GM23338 (cell line): ENCODE data around the gene TPCN2. TPM values are rescaled to one million over a fixed set of nuclear protein-coding genes. Genes with fewer than 3 reads are reported as not detected.

Source experiments
- ATAC-seq: fragments of 200-7000 bp; cut with Tn5 transposase; 3 replicates; pipeline ENCODE4 v1.9.1; 2020
- DNase-seq: peaks from one replicate; pipeline ENCODE4 v3.0.0-alpha.2; 2015; ENCODE audit warnings: low spot score
- H2AFZ ChIP-seq: fragments of 200-600 bp; sonication (generic); 2 replicates; pipeline ENCODE4 v1.8.0; 2016; ENCODE audit warnings: antibody characterized with exemption, mild to moderate bottlenecking, moderate library complexity
- H3F3A ChIP-seq: fragments of 200-600 bp; sonication (generic); replicated peaks from 2 replicates; pipeline ENCODE4 v1.8.0; 2017; ENCODE audit warnings: antibody characterized with exemption, mixed run types, low read depth
- H3K27ac ChIP-seq: fragments of 200-600 bp; sonication (generic); 2 replicates; pipeline ENCODE4 v1.6.1; 2016; ENCODE audit warnings: low read depth
- H3K27me3 ChIP-seq: fragments of 200-600 bp; sonication (generic); 2 replicates; pipeline ENCODE4 v1.8.0; 2016; ENCODE audit warnings: mild to moderate bottlenecking, mixed run types, moderate library complexity; ENCODE audit not compliant: insufficient read depth
- H3K36me3 ChIP-seq: fragments of 200-600 bp; sonication (generic); 2 replicates; pipeline ENCODE4 v1.8.0; 2016; ENCODE audit warnings: mild to moderate bottlenecking; ENCODE audit not compliant: insufficient read depth
- H3K4me1 ChIP-seq: fragments of 200-600 bp; sonication (generic); 2 replicates; pipeline ENCODE4 v1.8.0; 2016; ENCODE audit warnings: mild to moderate bottlenecking, moderate library complexity; ENCODE audit not compliant: insufficient read depth
- H3K4me2 ChIP-seq: fragments of 200-600 bp; sonication (generic); 2 replicates; pipeline ENCODE4 v1.7.1; 2017; ENCODE audit warnings: mixed run types
- H3K4me3 ChIP-seq: fragments of 200-600 bp; sonication (generic); 2 replicates; pipeline ENCODE4 v1.6.1; 2016; ENCODE audit warnings: mixed run types
- H3K79me2 ChIP-seq: fragments of 200-600 bp; sonication (generic); replicated peaks from 2 replicates; pipeline ENCODE4 v1.8.0; 2017; ENCODE audit warnings: mild to moderate bottlenecking; ENCODE audit not compliant: insufficient read depth
- H3K9me2 ChIP-seq: fragments of 200-600 bp; sonication (generic); 2 replicates; pipeline ENCODE4 v1.8.0; 2017; ENCODE audit not compliant: insufficient read depth
- H4K20me1 ChIP-seq: fragments of 200-600 bp; sonication (generic); replicated peaks from 2 replicates; pipeline ENCODE4 v1.8.0; 2017; ENCODE audit warnings: mild to moderate bottlenecking; ENCODE audit not compliant: insufficient read depth
- H3K27ac Mint-ChIP-seq: 2 replicates; pipeline ENCODE4 v1.8.0; 2020; ENCODE audit warnings: inconsistent platforms, mild to moderate bottlenecking, moderate library complexity, mixed read lengths
- H3K27me3 Mint-ChIP-seq: 3 replicates; pipeline ENCODE4 v1.8.0; 2022; ENCODE audit warnings: low read depth, mild to moderate bottlenecking, moderate library complexity, mixed read lengths, inconsistent platforms; ENCODE audit not compliant: insufficient read depth, poor library complexity
- H3K36me3 Mint-ChIP-seq: 3 replicates; pipeline ENCODE4 v1.8.0; 2021; ENCODE audit warnings: low read depth, mild to moderate bottlenecking, inconsistent platforms, moderate library complexity, mixed read lengths
- H3K4me1 Mint-ChIP-seq: 3 replicates; pipeline ENCODE4 v1.8.0; 2020; ENCODE audit warnings: mild to moderate bottlenecking, inconsistent platforms, mixed read lengths
- H3K4me3 Mint-ChIP-seq: 3 replicates; pipeline ENCODE4 v1.8.0; 2021; ENCODE audit warnings: moderate library complexity, mild to moderate bottlenecking, inconsistent platforms, mixed read lengths
- H3K9me3 Mint-ChIP-seq: 3 replicates; pipeline ENCODE4 v1.8.0; 2020; ENCODE audit warnings: moderate library complexity, mild to moderate bottlenecking, inconsistent platforms, mixed read lengths
- CREB1 ChIP-seq: fragments of 250-450 bp; sonication (Bioruptor Pico); IDR thresholded peaks from 2 replicates; pipeline ENCODE4 v1.5.0; 2020; ENCODE audit warnings: low read depth, mild to moderate bottlenecking, moderate library complexity
- EZH2 ChIP-seq: fragments of 200-600 bp; sonication (generic); IDR thresholded peaks from one replicate; pipeline ENCODE4 v1.8.0; 2017; ENCODE audit warnings: antibody characterized with exemption, mild to moderate bottlenecking, low read depth; ENCODE audit not compliant: unreplicated experiment
- EZH2phosphoT487 ChIP-seq: fragments of 200-600 bp; sonication (generic); IDR thresholded peaks from one replicate; pipeline ENCODE4 v1.8.1; 2018; ENCODE audit warnings: antibody characterized with exemption; ENCODE audit not compliant: unreplicated experiment
- JUNB ChIP-seq: IDR thresholded peaks from one replicate; pipeline ENCODE4 v1.6.1; 2016; ENCODE audit warnings: antibody characterized with exemption; ENCODE audit not compliant: unreplicated experiment
- NANOG ChIP-seq: IDR thresholded peaks from 2 replicates; pipeline ENCODE4 v1.6.1; 2016; ENCODE audit warnings: antibody characterized with exemption, borderline replicate concordance
- POLR2AphosphoS5 ChIP-seq: IDR thresholded peaks from 2 replicates; pipeline ENCODE4 v1.6.1; 2016; ENCODE audit warnings: antibody characterized with exemption, low read depth
- STAT1 ChIP-seq: IDR thresholded peaks from one replicate; pipeline ENCODE4 v1.6.1; 2016; ENCODE audit warnings: antibody characterized with exemption; ENCODE audit not compliant: unreplicated experiment
- ZNF331 ChIP-seq: fragments of 250-450 bp; sonication (Bioruptor Pico); IDR thresholded peaks from 2 replicates; pipeline ENCODE4 v1.5.0; 2020; ENCODE audit warnings: low read depth, mild to moderate bottlenecking, moderate library complexity
- polyA plus RNA-seq: library from polyadenylated mRNA; unstranded; fragments of >200 nt; fragmentation: Nextera tagmentation; extraction: Ambion mirVana; gene quantifications from 2 replicates; pipeline ENCODE4 v1.2.1, GENCODE V29; 2016
- total RNA-seq: library from RNA; depleted of rRNA; stranded (reverse); fragments of >200 nt; shearing (Covaris generic); gene quantifications from 2 replicates; pipeline ENCODE4 v1.2.3, GENCODE V29; 2014
- TF ChIP-seq, protein P1 (sequence below): fragments of 250-450 bp; sonication (Bioruptor Pico); IDR thresholded peaks from 2 replicates; pipeline ENCODE4 v1.5.0; 2020; ENCODE audit warnings: mild to moderate bottlenecking, moderate library complexity
- TF ChIP-seq, protein P2 (sequence below): IDR thresholded peaks from 2 replicates; pipeline ENCODE4 v1.6.1; 2016; ENCODE audit warnings: antibody characterized with exemption
- TF ChIP-seq, protein P3 (sequence below): IDR thresholded peaks from one replicate; pipeline ENCODE4 v1.6.1; 2018; ENCODE audit warnings: antibody characterized with exemption; ENCODE audit not compliant: unreplicated experiment

TPCN2 gene
- total and polyA plus RNA-seq, 2 experiments from 2014 or later = 5.8 to 14.7 TPM

DNA sequence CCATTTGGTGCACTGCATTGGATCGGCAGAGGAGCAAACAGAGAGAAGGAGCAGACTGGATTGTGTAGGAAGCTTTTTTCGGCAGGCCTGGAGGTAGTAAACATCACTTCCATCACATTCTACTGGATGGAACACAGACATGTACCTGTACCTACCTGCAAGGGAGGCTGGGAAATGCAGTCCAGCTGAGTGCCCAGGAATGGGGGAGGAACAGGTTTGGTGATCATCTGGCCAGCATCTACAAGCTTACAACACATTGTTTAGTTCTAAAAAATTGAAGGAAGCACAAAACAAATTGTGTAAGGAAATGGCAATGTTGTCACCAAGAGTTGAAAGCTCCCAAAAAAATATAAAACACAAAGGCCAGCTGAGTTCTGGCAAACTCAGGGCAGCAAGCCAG, 126.1 kb downstream of the TPCN2 start (continued):
- TF ChIP-seq, protein P1, sequence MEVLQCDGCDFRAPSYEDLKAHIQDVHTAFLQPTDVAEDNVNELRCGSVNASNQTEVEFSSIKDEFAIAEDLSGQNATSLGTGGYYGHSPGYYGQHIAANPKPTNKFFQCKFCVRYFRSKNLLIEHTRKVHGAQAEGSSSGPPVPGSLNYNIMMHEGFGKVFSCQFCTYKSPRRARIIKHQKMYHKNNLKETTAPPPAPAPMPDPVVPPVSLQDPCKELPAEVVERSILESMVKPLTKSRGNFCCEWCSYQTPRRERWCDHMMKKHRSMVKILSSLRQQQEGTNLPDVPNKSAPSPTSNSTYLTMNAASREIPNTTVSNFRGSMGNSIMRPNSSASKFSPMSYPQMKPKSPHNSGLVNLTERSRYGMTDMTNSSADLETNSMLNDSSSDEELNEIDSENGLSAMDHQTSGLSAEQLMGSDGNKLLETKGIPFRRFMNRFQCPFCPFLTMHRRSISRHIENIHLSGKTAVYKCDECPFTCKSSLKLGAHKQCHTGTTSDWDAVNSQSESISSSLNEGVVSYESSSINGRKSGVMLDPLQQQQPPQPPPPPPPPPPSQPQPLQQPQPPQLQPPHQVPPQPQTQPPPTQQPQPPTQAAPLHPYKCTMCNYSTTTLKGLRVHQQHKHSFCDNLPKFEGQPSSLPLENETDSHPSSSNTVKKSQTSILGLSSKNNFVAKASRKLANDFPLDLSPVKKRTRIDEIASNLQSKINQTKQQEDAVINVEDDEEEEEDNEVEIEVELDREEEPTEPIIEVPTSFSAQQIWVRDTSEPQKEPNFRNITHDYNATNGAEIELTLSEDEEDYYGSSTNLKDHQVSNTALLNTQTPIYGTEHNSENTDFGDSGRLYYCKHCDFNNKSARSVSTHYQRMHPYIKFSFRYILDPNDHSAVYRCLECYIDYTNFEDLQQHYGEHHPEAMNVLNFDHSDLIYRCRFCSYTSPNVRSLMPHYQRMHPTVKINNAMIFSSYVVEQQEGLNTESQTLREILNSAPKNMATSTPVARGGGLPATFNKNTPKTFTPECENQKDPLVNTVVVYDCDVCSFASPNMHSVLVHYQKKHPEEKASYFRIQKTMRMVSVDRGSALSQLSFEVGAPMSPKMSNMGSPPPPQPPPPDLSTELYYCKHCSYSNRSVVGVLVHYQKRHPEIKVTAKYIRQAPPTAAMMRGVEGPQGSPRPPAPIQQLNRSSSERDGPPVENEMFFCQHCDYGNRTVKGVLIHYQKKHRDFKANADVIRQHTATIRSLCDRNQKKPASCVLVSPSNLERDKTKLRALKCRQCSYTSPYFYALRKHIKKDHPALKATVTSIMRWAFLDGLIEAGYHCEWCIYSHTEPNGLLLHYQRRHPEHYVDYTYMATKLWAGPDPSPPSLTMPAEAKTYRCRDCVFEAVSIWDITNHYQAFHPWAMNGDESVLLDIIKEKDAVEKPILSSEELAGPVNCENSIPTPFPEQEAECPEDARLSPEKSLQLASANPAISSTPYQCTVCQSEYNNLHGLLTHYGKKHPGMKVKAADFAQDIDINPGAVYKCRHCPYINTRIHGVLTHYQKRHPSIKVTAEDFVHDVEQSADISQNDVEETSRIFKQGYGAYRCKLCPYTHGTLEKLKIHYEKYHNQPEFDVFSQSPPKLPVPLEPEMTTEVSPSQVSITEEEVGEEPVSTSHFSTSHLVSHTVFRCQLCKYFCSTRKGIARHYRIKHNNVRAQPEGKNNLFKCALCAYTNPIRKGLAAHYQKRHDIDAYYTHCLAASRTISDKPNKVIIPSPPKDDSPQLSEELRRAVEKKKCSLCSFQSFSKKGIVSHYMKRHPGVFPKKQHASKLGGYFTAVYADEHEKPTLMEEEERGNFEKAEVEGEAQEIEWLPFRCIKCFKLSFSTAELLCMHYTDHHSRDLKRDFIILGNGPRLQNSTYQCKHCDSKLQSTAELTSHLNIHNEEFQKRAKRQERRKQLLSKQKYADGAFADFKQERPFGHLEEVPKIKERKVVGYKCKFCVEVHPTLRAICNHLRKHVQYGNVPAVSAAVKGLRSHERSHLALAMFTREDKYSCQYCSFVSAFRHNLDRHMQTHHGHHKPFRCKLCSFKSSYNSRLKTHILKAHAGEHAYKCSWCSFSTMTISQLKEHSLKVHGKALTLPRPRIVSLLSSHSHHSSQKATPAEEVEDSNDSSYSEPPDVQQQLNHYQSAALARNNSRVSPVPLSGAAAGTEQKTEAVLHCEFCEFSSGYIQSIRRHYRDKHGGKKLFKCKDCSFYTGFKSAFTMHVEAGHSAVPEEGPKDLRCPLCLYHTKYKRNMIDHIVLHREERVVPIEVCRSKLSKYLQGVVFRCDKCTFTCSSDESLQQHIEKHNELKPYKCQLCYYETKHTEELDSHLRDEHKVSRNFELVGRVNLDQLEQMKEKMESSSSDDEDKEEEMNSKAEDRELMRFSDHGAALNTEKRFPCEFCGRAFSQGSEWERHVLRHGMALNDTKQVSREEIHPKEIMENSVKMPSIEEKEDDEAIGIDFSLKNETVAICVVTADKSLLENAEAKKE = no peak
- TF ChIP-seq ZNF331 (CRISPR knock-in tag) = no peak

GRCh38 chr11:69178819-69179482, 130.2 kb downstream of the TPCN2 start:
- Histone ChIP-seq H3K27me3 (no peaks in the 10 kb centered on the region), H3K79me2 (no peaks in the 10 kb centered on the region), H3K4me2 (no peak overlapping the region), H4K20me1 (no peaks in the 10 kb centered on the region), H3K36me3 (no peaks in the 10 kb centered on the region), H3K9me2 (no peaks in the 10 kb centered on the region; the same call in 1 of the 2 replicates), H2AFZ (no peak overlapping the region), H3K4me1 (no peaks in the 10 kb centered on the region), H3F3A (no peaks in the 10 kb centered on the region), H3K4me3 (no peak overlapping the region), H3K27ac (no peak overlapping the region)
- DNase-seq = no peak
- Mint-ChIP-seq H3K36me3 (no peaks in the 10 kb centered on the region), H3K27me3 (peaks cover 4% of the 10 kb centered on the region), H3K9me3 (peaks cover 8% of the 10 kb centered on the region; the same call in 2 of the 3 replicates), H3K4me3 (no peak overlapping the region), H3K27ac (no peak overlapping the region), H3K4me1 (peaks cover 4% of the 10 kb centered on the region; the same call in 2 of the 3 replicates)
- TF ChIP-seq EZH2 (no peak), POLR2AphosphoS5 (no peak), STAT1 (no peak), JUNB (no peak), ZNF331 (CRISPR knock-in tag) (no peak), CREB1 (no peak), NANOG (no peak), EZH2phosphoT487 (no peak)
- TF ChIP-seq, protein P2, sequence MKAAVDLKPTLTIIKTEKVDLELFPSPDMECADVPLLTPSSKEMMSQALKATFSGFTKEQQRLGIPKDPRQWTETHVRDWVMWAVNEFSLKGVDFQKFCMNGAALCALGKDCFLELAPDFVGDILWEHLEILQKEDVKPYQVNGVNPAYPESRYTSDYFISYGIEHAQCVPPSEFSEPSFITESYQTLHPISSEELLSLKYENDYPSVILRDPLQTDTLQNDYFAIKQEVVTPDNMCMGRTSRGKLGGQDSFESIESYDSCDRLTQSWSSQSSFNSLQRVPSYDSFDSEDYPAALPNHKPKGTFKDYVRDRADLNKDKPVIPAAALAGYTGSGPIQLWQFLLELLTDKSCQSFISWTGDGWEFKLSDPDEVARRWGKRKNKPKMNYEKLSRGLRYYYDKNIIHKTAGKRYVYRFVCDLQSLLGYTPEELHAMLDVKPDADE = no peak
- TF ChIP-seq, protein P3, sequence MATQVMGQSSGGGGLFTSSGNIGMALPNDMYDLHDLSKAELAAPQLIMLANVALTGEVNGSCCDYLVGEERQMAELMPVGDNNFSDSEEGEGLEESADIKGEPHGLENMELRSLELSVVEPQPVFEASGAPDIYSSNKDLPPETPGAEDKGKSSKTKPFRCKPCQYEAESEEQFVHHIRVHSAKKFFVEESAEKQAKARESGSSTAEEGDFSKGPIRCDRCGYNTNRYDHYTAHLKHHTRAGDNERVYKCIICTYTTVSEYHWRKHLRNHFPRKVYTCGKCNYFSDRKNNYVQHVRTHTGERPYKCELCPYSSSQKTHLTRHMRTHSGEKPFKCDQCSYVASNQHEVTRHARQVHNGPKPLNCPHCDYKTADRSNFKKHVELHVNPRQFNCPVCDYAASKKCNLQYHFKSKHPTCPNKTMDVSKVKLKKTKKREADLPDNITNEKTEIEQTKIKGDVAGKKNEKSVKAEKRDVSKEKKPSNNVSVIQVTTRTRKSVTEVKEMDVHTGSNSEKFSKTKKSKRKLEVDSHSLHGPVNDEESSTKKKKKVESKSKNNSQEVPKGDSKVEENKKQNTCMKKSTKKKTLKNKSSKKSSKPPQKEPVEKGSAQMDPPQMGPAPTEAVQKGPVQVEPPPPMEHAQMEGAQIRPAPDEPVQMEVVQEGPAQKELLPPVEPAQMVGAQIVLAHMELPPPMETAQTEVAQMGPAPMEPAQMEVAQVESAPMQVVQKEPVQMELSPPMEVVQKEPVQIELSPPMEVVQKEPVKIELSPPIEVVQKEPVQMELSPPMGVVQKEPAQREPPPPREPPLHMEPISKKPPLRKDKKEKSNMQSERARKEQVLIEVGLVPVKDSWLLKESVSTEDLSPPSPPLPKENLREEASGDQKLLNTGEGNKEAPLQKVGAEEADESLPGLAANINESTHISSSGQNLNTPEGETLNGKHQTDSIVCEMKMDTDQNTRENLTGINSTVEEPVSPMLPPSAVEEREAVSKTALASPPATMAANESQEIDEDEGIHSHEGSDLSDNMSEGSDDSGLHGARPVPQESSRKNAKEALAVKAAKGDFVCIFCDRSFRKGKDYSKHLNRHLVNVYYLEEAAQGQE = no peak
- ATAC-seq = no peak
